Chondrocyte (in vitro differentiated cells): ENCODE data around the gene PLVAP. TPM values are rescaled to one million over a fixed set of nuclear protein-coding genes. Genes with fewer than 3 reads are reported as not detected.
"Not testable (repeated sequence)": the region's sequence is repeated elsewhere in the genome, so short reads cannot be mapped to it uniquely, and the experiment has no call there.

Experiments
- DNase-seq: peaks from one replicate; pipeline ENCODE4 v3.0.0; 2021; ENCODE audit warnings: mixed read lengths, low spot score
- H3K27ac Mint-ChIP-seq: one replicate; pipeline ENCODE4 v1.8.0; 2021; ENCODE audit warnings: mild to moderate bottlenecking, moderate library complexity, mixed read lengths; ENCODE audit not compliant: unreplicated experiment
- H3K27me3 Mint-ChIP-seq: 2 replicates; pipeline ENCODE4 v1.8.0; 2021; ENCODE audit warnings: low read depth, mixed read lengths
- H3K36me3 Mint-ChIP-seq: 2 replicates; pipeline ENCODE4 v1.8.0; 2021; ENCODE audit warnings: low read depth, mixed read lengths
- H3K4me1 Mint-ChIP-seq: 2 replicates; pipeline ENCODE4 v1.8.0; 2021; ENCODE audit warnings: low read depth, mild to moderate bottlenecking, mixed read lengths
- H3K4me3 Mint-ChIP-seq: one replicate; pipeline ENCODE4 v1.8.0; 2021; ENCODE audit warnings: mild to moderate bottlenecking, moderate library complexity, mixed read lengths; ENCODE audit not compliant: unreplicated experiment
- H3K9me3 Mint-ChIP-seq: 2 replicates; pipeline ENCODE4 v1.8.0; 2021; ENCODE audit warnings: low read depth, mixed read lengths
- CTCF ChIP-seq: fragments of 200-600 bp; sonication (generic); IDR thresholded peaks from 2 replicates; pipeline ENCODE4 v1.5.0; 2021; ENCODE audit warnings: antibody characterized with exemption, mild to moderate bottlenecking, moderate library complexity
- total RNA-seq: library from RNA; stranded (reverse); gene quantifications from 3 replicates; pipeline ENCODE4 v1.2.1, GENCODE V29; 2021

PLVAP gene
- total RNA-seq, 1 donor from 2014 or later: 0.22 TPM

- DNase-seq: no peak
- no peaks in the 10 kb centered on the region for H3K36me3 Mint-ChIP-seq
- H3K27ac Mint-ChIP-seq: no peak overlapping the region
- H3K4me1 Mint-ChIP-seq: peaks cover 13% of the 10 kb centered on the region
- H3K27me3 Mint-ChIP-seq: no peaks in the 10 kb centered on the region
- H3K4me3 Mint-ChIP-seq: no peak overlapping the region
- no peak for TF ChIP-seq CTCF
- H3K9me3 Mint-ChIP-seq: peaks cover 4% of the 10 kb centered on the region
These were observed 1.1 kb upstream of the PLVAP start for GRCh38 chr19:17378271-17378670.

DNA sequence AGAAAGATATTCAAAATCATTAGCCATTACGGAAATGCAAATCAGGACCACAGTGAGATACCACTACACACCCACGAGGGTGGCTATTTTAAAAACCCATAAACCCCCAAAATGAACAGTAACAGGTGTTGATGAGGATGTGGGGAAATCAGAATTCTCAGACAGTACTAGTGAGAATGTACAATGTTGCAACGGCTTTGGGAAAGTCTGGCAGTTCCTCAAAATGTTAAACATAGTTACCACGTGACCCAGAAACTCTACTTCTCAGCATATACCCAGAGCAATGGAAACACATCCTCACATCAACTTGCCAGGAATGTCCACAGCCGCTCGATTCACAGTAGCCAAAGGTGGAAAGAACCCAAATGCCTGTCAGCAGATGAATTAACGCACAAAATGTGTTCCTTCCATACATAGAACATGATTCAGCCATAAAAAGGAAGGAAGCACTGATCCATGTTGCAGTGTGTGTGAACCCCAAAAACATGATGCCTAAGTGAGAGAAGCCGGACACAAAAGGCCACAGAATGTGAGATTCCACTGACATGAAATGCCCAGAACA is 7.0 kb downstream of the PLVAP start:
- peak overlapping the region; percentile 30 for H3K27ac Mint-ChIP-seq
- peaks cover 8% of the 10 kb centered on the region for H3K4me1 Mint-ChIP-seq
- H3K9me3 Mint-ChIP-seq: no peaks in the 10 kb centered on the region
- TF ChIP-seq CTCF: no peak
- no peaks in the 10 kb centered on the region for H3K36me3 Mint-ChIP-seq
- no peak overlapping the region for H3K4me3 Mint-ChIP-seq
- no peak for DNase-seq
- H3K27me3 Mint-ChIP-seq: no peaks in the 10 kb centered on the region

GRCh38 chr19:17365361-17365760 is 11.8 kb downstream of the PLVAP start:
- no peaks in the 10 kb centered on the region for H3K9me3 Mint-ChIP-seq
- no peaks in the 10 kb centered on the region for H3K36me3 Mint-ChIP-seq
- H3K4me1 Mint-ChIP-seq: peaks cover 6% of the 10 kb centered on the region
- H3K27ac Mint-ChIP-seq: no peak overlapping the region
- H3K4me3 Mint-ChIP-seq: no peak overlapping the region
- H3K27me3 Mint-ChIP-seq: peaks cover 2% of the 10 kb centered on the region
- DNase-seq: no peak
- no peak for TF ChIP-seq CTCF

DNA sequence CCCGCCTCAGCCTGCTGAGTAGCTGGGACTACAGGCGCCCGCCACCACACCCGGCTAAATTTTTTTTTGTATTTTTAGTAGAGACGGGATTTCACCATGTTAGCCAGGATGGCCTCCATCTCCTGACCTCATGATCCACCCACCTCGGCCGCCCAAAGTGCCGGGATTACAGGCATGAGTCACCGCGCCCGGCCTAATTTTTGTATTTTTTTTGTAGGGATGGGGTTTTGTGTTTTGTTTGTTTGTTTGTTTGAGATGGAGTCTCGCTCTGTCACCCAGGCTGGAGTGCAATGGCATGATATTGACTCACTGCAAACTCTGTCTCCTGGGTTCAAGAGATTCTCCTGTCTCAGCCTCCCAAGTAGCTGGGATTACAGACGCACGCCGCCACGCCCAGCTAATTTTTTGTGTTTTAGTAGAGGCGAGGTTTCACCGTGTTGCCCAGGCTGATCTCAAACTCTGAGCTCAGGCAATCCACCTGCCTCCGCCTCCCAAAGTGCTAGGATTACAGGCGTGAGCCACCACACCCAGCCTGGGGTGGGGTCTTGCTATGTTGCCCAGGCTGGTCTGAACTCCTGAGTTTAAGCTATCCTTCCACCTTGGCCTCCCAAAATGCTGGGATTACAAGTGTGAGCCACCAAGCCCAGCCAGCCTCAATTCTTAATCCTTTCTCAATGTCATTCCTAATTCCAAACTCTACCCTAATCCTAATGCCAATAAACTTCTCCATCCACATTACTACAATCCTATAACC is 13.1 kb downstream of the PLVAP start:
- not testable (repeated sequence) for H3K36me3 Mint-ChIP-seq, H3K9me3 Mint-ChIP-seq, H3K4me1 Mint-ChIP-seq, H3K27me3 Mint-ChIP-seq, H3K4me3 Mint-ChIP-seq, DNase-seq, H3K27ac Mint-ChIP-seq

DNA sequence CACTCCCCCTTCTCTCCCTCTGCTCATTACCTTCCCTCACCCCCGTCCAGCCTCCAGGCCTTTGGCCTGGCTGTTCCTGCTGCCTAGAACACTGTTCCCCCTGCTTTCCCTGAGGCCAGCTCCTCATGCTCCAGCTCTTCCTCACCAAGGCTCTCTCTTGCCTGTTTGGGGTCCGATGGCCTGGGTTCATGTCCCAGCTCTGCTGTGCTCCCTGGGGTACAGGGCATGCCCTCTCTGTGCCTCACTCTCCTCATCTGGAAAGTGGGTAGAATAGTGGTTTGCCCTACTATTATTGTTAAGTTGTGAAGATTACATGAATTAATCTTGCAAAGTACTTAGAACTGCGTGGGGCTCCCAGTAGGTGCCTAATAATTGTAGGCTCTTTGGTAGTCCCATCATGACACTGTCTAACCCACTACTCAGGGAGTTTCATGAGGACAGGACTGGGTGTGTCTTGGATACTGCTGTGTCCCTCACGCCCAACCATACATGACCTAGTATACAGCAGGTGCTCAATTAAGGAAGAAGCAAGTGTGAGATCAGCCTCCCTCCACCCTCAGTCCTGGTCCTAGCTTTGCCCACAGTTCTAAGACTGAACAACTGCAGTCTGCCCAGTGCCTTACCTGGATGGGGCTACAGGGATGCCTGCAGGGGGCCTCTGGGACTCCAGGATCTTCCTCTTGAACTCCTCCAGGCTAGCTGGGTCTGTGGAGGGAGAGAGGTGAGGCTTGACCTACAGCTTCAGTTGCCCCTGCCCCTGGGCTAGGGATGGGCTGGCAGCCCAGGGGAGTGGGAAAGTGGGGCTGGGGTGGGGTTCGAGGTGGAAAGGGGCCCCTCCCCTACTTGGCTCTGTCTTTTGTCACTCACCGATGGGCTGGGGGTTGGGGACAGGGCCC is 17.0 kb downstream of the PLVAP start:
- H3K27ac Mint-ChIP-seq: no peak overlapping the region
- peaks cover 6% of the 10 kb centered on the region for H3K4me1 Mint-ChIP-seq
- H3K4me3 Mint-ChIP-seq: no peak overlapping the region
- TF ChIP-seq CTCF: no peak
- H3K9me3 Mint-ChIP-seq: no peaks in the 10 kb centered on the region
- DNase-seq: no peak
- peaks cover 2% of the 10 kb centered on the region for H3K27me3 Mint-ChIP-seq
- H3K36me3 Mint-ChIP-seq: no peaks in the 10 kb centered on the region
